ENCODE measurements around the gene MPP3.

DNA sequence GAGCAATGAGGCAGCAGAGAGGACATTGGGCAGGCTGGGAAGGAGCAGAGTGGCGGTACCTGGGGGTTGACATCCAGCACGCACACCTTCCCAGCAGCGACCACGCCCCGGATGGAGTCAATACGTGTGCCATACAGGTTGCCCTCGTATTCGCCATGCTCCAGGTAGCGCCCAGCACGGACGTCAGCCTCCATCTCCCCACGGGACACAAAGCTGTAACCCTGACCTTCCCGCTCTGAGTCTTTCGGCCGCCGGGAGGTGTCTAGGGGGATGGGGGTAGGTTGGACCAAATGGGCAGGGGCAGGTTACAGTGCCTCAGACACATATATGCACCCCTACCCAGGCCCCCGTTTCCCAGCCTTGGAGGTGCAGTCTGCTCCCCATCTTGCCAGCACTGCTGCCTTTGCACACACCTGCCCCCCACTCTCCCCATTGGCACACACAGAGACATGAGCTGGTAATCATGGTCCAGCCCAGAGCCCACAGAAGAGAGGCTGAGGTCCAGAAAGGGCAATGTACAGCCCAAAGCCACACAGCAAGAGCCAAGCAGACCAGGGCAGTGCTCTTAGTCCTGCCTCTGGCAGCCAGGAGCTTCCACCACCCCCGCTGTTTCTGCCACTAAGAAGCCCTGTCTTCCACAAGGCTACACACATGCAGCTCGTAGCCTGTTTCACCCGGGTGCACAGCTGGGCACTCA, 46.9 kb upstream of the MPP3 start:
- TF ChIP-seq POLR2A (IDR thresholded peaks at IDR 0.05) = no peak
- TF ChIP-seq, protein P1, sequence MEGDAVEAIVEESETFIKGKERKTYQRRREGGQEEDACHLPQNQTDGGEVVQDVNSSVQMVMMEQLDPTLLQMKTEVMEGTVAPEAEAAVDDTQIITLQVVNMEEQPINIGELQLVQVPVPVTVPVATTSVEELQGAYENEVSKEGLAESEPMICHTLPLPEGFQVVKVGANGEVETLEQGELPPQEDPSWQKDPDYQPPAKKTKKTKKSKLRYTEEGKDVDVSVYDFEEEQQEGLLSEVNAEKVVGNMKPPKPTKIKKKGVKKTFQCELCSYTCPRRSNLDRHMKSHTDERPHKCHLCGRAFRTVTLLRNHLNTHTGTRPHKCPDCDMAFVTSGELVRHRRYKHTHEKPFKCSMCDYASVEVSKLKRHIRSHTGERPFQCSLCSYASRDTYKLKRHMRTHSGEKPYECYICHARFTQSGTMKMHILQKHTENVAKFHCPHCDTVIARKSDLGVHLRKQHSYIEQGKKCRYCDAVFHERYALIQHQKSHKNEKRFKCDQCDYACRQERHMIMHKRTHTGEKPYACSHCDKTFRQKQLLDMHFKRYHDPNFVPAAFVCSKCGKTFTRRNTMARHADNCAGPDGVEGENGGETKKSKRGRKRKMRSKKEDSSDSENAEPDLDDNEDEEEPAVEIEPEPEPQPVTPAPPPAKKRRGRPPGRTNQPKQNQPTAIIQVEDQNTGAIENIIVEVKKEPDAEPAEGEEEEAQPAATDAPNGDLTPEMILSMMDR (IDR thresholded peaks at IDR 0.05) = no peak

Measured in right lobe of liver (tissue), 4 donors.